Measurements from ENCODE around the gene RHEB. TPM values are rescaled to one million over a fixed set of nuclear protein-coding genes. Genes with fewer than 3 reads are reported as not detected.
A peak's percentile ranks its signal among the peaks of the same experiment; 100 is the strongest.

Gene RHEB
- total RNA-seq, 1 experiment from 2014 or later: 114 TPM

DNA sequence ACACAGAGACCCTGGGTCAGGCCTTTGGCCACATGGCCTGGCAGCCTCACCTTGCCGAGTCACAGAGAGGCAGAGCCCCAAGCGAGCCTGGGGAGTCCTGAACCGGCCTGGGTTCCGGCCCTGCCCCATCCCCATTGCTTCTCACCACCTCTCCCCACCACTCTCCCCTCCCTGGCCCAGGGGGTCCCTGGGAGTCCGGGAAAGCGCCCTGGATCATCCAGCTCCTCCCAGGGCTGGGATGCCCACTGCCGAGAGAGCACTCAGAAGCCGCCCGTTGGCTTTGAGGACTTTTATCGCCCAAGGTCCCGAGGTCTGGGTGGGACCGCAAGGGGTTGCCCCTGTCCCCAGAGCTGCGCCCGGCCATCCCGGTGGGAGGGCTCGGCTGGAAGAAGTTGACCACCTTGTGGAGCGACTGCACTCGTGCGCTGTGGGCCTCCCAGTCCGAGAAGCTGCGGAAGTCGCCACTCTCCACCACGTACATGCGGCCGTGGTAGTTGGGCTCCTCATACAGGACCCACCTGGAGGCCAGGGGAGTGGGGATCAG, 87.9 kb downstream of the RHEB start:
- H3K27me3 ChIP-seq (ENCODE audit: insufficient read depth, low read length): no peaks in the 10 kb centered on the region
- H2BK12ac ChIP-seq (ENCODE audit: insufficient read length, low read depth, low read length): no peak overlapping the region
- Mint-ChIP-seq H3K36me3 (ENCODE audit: insufficient read depth in 1 of 3, low read depth in 3 of 3) (no peaks in the 10 kb centered on the region; a peak in 1 of 7 replicates), H3K27me3 (ENCODE audit: low read depth) (peaks cover 2% of the 10 kb centered on the region), H3K27ac (peak overlapping the region in 1 of 3 experiments; percentile 44; a peak in 1 of 7 replicates), H3K9me3 (no peaks in the 10 kb centered on the region), H3K4me1 (peaks cover 32 to 35% of the 10 kb centered on the region in 2 experiments), H3K4me3 (no peak overlapping the region)
- no peak overlapping the region for H2BK15ac ChIP-seq (ENCODE audit: low read depth, low read length)
- TF ChIP-seq, protein P1, sequence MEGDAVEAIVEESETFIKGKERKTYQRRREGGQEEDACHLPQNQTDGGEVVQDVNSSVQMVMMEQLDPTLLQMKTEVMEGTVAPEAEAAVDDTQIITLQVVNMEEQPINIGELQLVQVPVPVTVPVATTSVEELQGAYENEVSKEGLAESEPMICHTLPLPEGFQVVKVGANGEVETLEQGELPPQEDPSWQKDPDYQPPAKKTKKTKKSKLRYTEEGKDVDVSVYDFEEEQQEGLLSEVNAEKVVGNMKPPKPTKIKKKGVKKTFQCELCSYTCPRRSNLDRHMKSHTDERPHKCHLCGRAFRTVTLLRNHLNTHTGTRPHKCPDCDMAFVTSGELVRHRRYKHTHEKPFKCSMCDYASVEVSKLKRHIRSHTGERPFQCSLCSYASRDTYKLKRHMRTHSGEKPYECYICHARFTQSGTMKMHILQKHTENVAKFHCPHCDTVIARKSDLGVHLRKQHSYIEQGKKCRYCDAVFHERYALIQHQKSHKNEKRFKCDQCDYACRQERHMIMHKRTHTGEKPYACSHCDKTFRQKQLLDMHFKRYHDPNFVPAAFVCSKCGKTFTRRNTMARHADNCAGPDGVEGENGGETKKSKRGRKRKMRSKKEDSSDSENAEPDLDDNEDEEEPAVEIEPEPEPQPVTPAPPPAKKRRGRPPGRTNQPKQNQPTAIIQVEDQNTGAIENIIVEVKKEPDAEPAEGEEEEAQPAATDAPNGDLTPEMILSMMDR (conservative IDR thresholded peaks at IDR 0.05): no peak
- no peak overlapping the region for H3K4me2 ChIP-seq (ENCODE audit: insufficient read depth, insufficient read length, low read length)
- no peak overlapping the region for H3K9ac ChIP-seq (ENCODE audit: extremely low read depth, insufficient read length, low read length)
- no peak overlapping the region for H2BK20ac ChIP-seq (ENCODE audit: low read depth, low read length, poor library complexity, severe bottlenecking)
- no peak overlapping the region for H3K14ac ChIP-seq (ENCODE audit: insufficient read depth, low read length)
- H3K18ac ChIP-seq (ENCODE audit: insufficient read length, low read depth, low read length): no peak overlapping the region
- no peak overlapping the region for H2BK5ac ChIP-seq (ENCODE audit: insufficient read length, low read length)
- no CpG with 5 or more reads among the region's 25 CpGs for WGBS (ENCODE audit: extremely low coverage, insufficient read length, low lambda C conversion rate)
- no peak overlapping the region for H4K8ac ChIP-seq (replicated peaks; ENCODE audit: insufficient read length, low read depth, low read length)
- peaks cover 3% of the 10 kb centered on the region; the same call in 1 of the 2 replicates for H3K4me1 ChIP-seq (ENCODE audit: insufficient read depth, low read length)
- no peaks in the 10 kb centered on the region for H3K79me1 ChIP-seq (ENCODE audit: insufficient read depth, low read depth, low read length, poor library complexity, severe bottlenecking)
- H3K56ac ChIP-seq (ENCODE audit: insufficient read length, low read depth, low read length): no peak overlapping the region
- H4K91ac ChIP-seq (ENCODE audit: insufficient read length, low read depth, low read length): no peak overlapping the region
- H3T11ph ChIP-seq (ENCODE audit: low read length): no peak overlapping the region
- no peaks in the 10 kb centered on the region for H4K20me1 ChIP-seq (ENCODE audit: control insufficient read depth, insufficient read depth, insufficient read length)
- no peaks in the 10 kb centered on the region for H3K79me2 ChIP-seq (ENCODE audit: insufficient read depth, low read length)
- no peak for DNase-seq
- no peak overlapping the region for H2AFZ ChIP-seq (ENCODE audit: low read length)
- H3K23ac ChIP-seq (ENCODE audit: insufficient read length, low read depth, low read length): no peak overlapping the region
- no peak overlapping the region for H3K4ac ChIP-seq (ENCODE audit: low read depth, low read length)
- H3K23me2 ChIP-seq (ENCODE audit: insufficient read length, low read depth, low read length, poor library complexity, severe bottlenecking): no peaks in the 10 kb centered on the region
- H4K5ac ChIP-seq (ENCODE audit: insufficient read length, low read depth, low read length): no peak overlapping the region
- no peaks in the 10 kb centered on the region for H3K9me3 ChIP-seq (ENCODE audit: control insufficient read depth, low read depth, low read length)
- no peak overlapping the region for H2BK120ac ChIP-seq (ENCODE audit: low read depth, low read length, poor library complexity, severe bottlenecking)
- no peak overlapping the region for H3K27ac ChIP-seq (ENCODE audit: insufficient read length, low read depth, low read length)
- no peak overlapping the region for H2AK5ac ChIP-seq (ENCODE audit: insufficient read length, low read length)

Data from H9 (cell line).